Uterus (tissue), 2 donors: Measurements from ENCODE around the gene IQGAP2.

Source experiments
- CTCF ChIP-seq, 4 experiments: fragments of 200-600 bp in 2 of 4; fragments of 450-650 bp in 2 of 4; sonication (generic) in 2 of 4; IDR thresholded peaks; one replicate each; pipeline ENCODE4 v1.5.1; 2016 to 2019; ENCODE audit warnings: antibody characterized with exemption in 4 of 4, mild to moderate bottlenecking in 2 of 4, moderate library complexity in 1 of 4
- POLR2A ChIP-seq, 2 donors: fragments of 450-650 bp; IDR thresholded peaks; one replicate each; pipeline ENCODE4 v1.6.1; 2016; ENCODE audit warnings: antibody characterized with exemption in 2 of 2, mild to moderate bottlenecking in 1 of 2, moderate library complexity in 1 of 2

DNA sequence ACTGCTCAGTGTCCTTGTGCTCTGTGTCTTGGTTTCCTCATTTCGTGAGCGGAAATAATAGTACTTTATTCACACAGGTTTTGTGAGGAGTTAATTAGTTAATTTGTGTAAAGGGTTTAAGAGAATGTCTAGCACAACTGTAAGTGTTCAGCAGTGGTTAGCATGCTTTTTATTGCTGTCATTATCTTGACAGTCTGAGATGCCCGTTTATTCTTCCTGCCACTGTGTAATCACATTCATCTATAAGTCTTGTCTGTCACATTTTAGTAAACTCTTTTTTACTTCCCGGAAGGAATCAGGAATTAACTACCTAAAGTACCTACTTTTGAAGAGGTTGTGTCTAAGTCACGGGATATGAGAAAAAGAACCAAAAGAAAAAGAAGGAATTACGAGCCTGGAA lies 38.0 kb downstream of the IQGAP2 start:
- TF ChIP-seq CTCF (IDR thresholded peaks at IDR 0.05) (no peak), POLR2A (IDR thresholded peaks at IDR 0.05) (no peak)
